Karpas-422 (cell line): ENCODE data around the gene TMEM205. TPM values are rescaled to one million over a fixed set of nuclear protein-coding genes. Genes with fewer than 3 reads are reported as not detected.

Experiments used
- DNase-seq: peaks from one replicate; pipeline ENCODE4 v3.0.0-alpha.2; 2015
- H2AFZ ChIP-seq: fragments of 200-600 bp; sonication (generic); 2 replicates; pipeline ENCODE4 v1.6.1; 2014; ENCODE audit warnings: antibody characterized with exemption, low read length, mixed read lengths
- H3K27ac ChIP-seq: fragments of 200-600 bp; sonication (generic); 2 replicates; pipeline ENCODE4 v1.5.1; 2014; ENCODE audit warnings: mild to moderate bottlenecking, low read length, moderate library complexity
- H3K27me3 ChIP-seq: fragments of 200-600 bp; sonication (generic); 2 replicates; pipeline ENCODE4 v1.6.1; 2014; ENCODE audit warnings: low read length, mixed read lengths
- H3K36me3 ChIP-seq: fragments of 200-600 bp; sonication (generic); 2 replicates; pipeline ENCODE4 v1.6.1; 2014; ENCODE audit warnings: low read length, mixed read lengths; ENCODE audit not compliant: insufficient read depth
- H3K4me1 ChIP-seq: fragments of 200-600 bp; sonication (generic); 2 replicates; pipeline ENCODE4 v1.6.1; 2014; ENCODE audit warnings: mild to moderate bottlenecking, low read length, mixed read lengths
- H3K4me2 ChIP-seq: fragments of 200-600 bp; sonication (generic); 2 replicates; pipeline ENCODE4 v1.6.1; 2014; ENCODE audit warnings: low read length, low read depth, mild to moderate bottlenecking; ENCODE audit not compliant: poor library complexity, severe bottlenecking
- H3K4me3 ChIP-seq: fragments of 200-600 bp; sonication (generic); 2 replicates; pipeline ENCODE4 v1.5.1; 2014; ENCODE audit warnings: mild to moderate bottlenecking, antibody characterized with exemption, low read length, mixed read lengths
- H3K79me2 ChIP-seq: fragments of 200-600 bp; sonication (generic); 2 replicates; pipeline ENCODE4 v1.6.1; 2014; ENCODE audit warnings: mild to moderate bottlenecking, low read length, mixed read lengths
- H3K9ac ChIP-seq: fragments of 200-600 bp; sonication (generic); 2 replicates; pipeline ENCODE4 v1.6.0; 2014; ENCODE audit warnings: low read length
- H3K9me2 ChIP-seq: fragments of 200-600 bp; sonication (generic), shearing (Covaris generic); replicated peaks from 2 replicates; pipeline ENCODE4 v1.6.0; 2014; ENCODE audit warnings: mild to moderate bottlenecking, low read length, moderate library complexity; ENCODE audit not compliant: insufficient read depth
- H3K9me3 ChIP-seq: fragments of 300-700, 200-600 bp; sonication (generic); 2 replicates; pipeline ENCODE4 v1.6.1; 2014; ENCODE audit warnings: low read length, mixed read lengths
- H4K20me1 ChIP-seq: fragments of 200-600 bp; sonication (generic); 2 replicates; pipeline ENCODE4 v1.6.1; 2014; ENCODE audit warnings: mild to moderate bottlenecking, antibody characterized with exemption, low read length, low read depth; ENCODE audit not compliant: insufficient read depth
- total RNA-seq: library from RNA; depleted of rRNA; stranded (reverse); fragments of >200 nt; shearing (Covaris generic); gene quantifications from 2 replicates; pipeline ENCODE4 v1.2.3, GENCODE V29; 2014; ENCODE audit warnings: low replicate concordance

Gene TMEM205
- total RNA-seq, 1 experiment from 2014 or later = 103 TPM

DNA sequence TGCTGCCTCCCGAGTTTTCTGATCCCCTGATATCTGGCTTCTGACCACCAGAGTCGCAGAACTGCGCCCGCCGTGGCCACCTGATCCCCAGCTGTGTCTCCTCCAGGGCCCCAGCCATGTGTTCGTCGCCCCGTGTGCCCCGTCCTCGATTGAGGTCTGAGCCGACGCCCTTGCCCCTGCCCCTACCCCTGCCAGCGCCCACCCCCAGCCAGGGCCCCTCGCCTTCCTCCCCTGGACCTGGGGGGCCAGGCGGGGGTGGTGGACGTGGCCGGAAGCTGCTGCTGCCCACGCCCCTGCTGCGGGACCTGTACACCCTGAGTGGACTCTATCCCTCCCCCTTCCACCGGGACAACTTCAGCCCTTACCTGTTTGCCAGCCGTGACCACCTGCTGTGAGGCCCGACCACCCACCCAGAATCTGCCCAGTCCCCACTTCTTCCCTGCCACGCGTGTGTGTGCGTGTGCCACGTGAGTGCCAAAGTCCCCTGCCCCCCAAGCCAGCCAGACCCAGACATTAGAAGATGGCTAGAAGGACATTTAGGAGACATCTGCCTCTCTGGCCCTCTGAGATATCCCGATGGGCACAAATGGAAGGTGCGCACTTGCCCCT is 18.3 kb upstream of the TMEM205 start:
- H4K20me1 ChIP-seq = no peaks in the 10 kb centered on the region
- no peaks in the 10 kb centered on the region for H3K27me3 ChIP-seq
- H3K27ac ChIP-seq = no peak overlapping the region
- no peak overlapping the region for H3K4me3 ChIP-seq
- no peak overlapping the region for H3K9ac ChIP-seq
- no peaks in the 10 kb centered on the region for H3K4me1 ChIP-seq
- no peaks in the 10 kb centered on the region for H3K79me2 ChIP-seq
- DNase-seq = no peak
- no peak overlapping the region for H3K4me2 ChIP-seq
- H3K36me3 ChIP-seq = no peaks in the 10 kb centered on the region
- H3K9me2 ChIP-seq = no peaks in the 10 kb centered on the region
- H3K9me3 ChIP-seq = no peaks in the 10 kb centered on the region
- no peak overlapping the region for H2AFZ ChIP-seq

DNA sequence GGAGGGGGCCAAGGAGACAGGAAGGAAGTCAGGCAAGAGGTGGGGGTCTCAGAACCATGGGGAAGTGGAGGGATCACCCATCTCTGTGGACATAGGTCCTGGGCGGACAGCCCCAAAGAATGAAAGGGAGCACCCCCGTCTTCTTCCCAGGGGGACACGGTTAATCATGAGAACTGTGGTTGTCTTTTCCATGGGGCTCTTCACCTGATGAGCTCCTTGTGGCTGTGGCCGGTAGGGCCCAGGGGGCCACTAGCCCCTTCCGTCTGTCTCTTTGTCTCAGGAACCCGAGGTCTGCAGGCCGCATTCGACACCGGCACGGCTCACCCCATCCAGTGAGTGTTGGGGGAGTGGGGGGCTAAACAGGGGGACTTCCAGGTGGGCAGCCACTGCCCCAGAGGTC is 17.8 kb upstream of the TMEM205 start:
- Histone ChIP-seq H3K79me2 (no peaks in the 10 kb centered on the region), H3K9ac (no peak overlapping the region)

DNA sequence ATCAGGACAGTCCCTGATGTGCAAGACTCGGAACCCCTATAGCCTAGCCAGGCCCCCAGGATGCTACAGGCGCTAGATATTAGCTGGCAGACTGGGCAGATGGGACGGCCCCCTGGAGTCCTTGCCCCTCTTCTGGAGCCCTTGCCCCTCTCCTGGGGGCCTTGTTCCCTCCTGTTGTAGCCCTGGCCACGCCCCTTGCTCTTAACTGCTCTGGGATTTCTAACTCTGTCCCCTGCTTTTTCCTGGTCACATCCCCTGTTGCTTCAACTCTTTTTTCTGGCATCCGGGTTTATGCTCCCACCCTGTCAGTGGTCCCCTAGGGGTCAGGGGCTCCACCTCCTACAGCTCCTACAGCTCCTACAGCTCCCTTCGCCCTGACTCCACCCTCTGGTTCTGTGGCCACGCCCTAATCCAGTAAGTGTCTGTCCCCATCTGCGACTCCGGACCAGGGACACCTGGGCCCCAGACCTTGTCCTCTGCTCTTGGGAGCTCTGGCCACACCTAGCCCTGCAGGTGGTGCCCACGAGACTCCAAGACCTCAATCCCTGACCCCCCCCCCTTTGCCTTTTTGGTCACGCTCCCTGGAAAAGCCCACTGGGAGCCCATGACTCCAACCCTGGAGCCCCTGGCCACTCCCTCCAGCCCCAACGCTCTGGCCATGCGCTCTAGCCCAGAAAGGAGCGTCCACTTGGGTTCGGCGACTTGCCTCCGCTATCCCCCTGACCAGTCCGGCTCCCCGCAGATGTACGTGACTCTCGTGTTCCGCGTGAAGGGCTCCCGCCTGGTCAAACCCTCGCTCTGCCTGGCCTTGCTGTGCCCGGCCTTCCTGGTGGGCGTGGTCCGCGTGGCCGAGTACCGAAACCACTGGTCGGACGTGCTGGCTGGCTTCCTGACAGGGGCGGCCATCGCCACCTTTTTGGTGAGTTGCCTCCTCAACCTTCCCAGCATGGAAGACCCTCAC is 16.0 kb upstream of the TMEM205 start:
- Histone ChIP-seq H3K79me2 (no peaks in the 10 kb centered on the region), H2AFZ (no peak overlapping the region), H3K27me3 (no peaks in the 10 kb centered on the region), H3K9me3 (no peaks in the 10 kb centered on the region), H4K20me1 (no peaks in the 10 kb centered on the region), H3K4me3 (no peak overlapping the region), H3K36me3 (no peaks in the 10 kb centered on the region), H3K27ac (no peak overlapping the region), H3K4me1 (no peaks in the 10 kb centered on the region), H3K4me2 (no peak overlapping the region), H3K9me2 (no peaks in the 10 kb centered on the region), H3K9ac (no peak overlapping the region)
- no peak for DNase-seq

More for the DNA sequence above, 17.8 kb upstream of the TMEM205 start:
- Histone ChIP-seq H3K27ac (no peak overlapping the region), H3K4me3 (no peak overlapping the region), H2AFZ (no peak overlapping the region), H3K9me2 (no peaks in the 10 kb centered on the region), H3K27me3 (no peaks in the 10 kb centered on the region), H4K20me1 (no peaks in the 10 kb centered on the region), H3K4me2 (no peak overlapping the region), H3K36me3 (no peaks in the 10 kb centered on the region), H3K9me3 (no peaks in the 10 kb centered on the region), H3K4me1 (no peaks in the 10 kb centered on the region)
- no peak for DNase-seq

DNA sequence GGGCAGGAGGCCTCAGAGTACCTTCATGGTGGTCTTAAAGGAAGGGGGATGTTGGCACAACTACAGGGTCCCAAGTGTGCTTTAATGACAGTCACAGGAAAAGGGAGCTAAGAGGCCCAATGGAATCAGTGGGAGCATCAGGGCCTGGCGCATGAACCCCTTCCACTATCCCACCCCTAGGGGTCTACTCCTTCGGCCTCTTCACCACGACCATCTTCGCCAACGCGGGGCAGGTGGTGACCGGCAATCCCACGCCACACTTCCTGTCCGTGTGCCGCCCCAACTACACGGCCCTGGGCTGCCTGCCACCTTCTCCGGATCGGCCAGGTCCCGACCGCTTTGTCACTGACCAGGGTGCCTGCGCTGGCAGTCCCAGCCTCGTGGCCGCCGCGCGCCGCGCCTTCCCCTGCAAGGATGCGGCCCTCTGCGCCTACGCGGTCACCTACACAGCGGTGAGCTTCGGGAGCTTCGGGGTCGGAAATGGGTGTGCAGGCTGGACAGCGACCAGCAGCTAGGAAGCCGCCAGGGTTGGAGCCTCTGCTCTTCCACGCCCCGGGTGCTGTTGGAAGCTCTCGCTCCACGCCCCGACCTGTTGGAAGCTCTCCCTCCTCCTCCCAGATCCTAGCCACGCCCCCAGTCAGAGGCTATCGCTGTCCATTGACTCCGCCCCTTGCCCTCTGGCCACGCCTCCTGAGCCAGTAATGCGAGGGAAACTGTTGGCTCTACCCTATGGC is 15.1 kb upstream of the TMEM205 start:
- H3K9ac ChIP-seq = no peak overlapping the region
- H3K4me2 ChIP-seq = no peak overlapping the region
- H3K9me2 ChIP-seq = no peaks in the 10 kb centered on the region
- no peaks in the 10 kb centered on the region for H3K27me3 ChIP-seq
- no peak overlapping the region for H3K27ac ChIP-seq
- no peaks in the 10 kb centered on the region for H3K36me3 ChIP-seq
- H3K9me3 ChIP-seq = no peaks in the 10 kb centered on the region
- no peak overlapping the region for H2AFZ ChIP-seq
- no peak overlapping the region for H3K4me3 ChIP-seq
- H3K4me1 ChIP-seq = no peaks in the 10 kb centered on the region
- no peaks in the 10 kb centered on the region for H3K79me2 ChIP-seq
- DNase-seq = peak; percentile 69
- H4K20me1 ChIP-seq = no peaks in the 10 kb centered on the region

DNA sequence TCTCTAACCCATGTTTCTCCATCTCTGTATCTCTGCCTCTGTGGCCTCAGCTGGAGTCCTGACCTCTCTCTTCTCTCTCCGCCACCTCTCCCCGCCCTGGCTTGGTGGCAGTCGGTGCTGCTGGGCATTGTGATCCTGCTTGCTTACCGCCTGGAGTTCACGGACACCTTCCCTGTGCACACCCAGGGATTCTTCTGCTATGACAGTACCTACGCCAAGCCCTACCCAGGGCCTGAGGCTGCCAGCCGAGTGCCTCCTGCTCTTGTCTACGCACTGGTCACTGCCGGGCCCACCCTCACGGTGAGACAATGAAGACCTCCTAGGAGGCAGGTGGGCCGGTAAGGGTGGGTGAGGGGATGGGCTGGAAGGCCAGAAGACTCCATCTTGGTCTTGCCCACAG is 13.4 kb upstream of the TMEM205 start:
- Histone ChIP-seq H3K27ac (no peak overlapping the region), H3K4me3 (no peak overlapping the region), H3K9ac (no peak overlapping the region), H3K79me2 (no peaks in the 10 kb centered on the region), H3K4me2 (no peak overlapping the region), H2AFZ (no peak overlapping the region), H3K36me3 (no peaks in the 10 kb centered on the region), H3K27me3 (no peaks in the 10 kb centered on the region), H4K20me1 (no peaks in the 10 kb centered on the region), H3K9me3 (no peaks in the 10 kb centered on the region), H3K9me2 (no peaks in the 10 kb centered on the region), H3K4me1 (no peaks in the 10 kb centered on the region)
- no peak for DNase-seq

DNA sequence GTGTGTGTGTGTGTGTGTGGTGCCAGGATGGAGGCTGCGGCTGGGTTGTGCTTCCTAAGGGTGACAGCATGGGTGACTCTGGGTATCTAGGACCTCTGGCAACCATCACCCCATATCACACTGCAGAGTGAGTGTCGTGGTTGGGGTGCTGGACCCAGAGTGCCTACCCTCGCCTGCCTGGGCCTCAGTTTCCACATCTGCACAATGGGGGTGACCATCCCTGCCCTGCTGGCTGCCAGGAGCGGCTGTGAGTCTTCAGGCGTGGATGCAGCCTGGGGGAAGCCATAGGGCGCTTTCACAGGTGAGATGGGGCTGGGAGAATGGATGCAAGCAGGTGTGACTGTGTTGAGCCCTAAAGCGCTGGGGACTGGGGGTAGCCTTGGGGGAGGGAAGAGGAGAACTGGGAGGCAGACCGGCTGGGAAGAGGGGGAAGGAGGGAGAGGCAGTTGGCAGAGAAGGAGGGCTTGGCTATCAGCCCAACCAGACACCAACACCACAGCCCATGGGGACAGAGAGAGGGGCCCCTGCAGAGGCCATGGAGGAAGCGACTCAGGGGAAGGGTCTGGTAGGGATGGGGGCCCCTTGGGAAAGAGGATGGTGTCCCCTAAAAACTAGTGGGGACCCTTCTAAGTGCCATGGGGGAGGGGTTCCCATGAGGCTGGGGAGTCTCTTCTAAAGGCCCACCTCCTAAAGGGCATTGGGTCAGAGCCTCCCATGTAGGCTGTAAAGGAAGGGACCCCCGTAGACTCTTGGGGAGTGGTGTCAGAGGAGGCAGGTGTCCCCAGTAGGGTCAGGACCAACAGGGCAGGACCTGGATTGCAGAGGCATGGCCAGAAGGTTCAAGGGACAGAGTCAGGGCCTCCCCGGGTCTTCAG is 10.8 kb upstream of the TMEM205 start:
- H3K79me2 ChIP-seq = no peaks in the 10 kb centered on the region
- H3K27ac ChIP-seq = no peak overlapping the region
- H3K9me3 ChIP-seq = no peaks in the 10 kb centered on the region
- H3K4me3 ChIP-seq = no peak overlapping the region
- H3K9ac ChIP-seq = no peak overlapping the region
- H2AFZ ChIP-seq = no peak overlapping the region
- no peak overlapping the region for H3K4me2 ChIP-seq
- DNase-seq = no peak
- no peaks in the 10 kb centered on the region for H3K27me3 ChIP-seq
- H3K36me3 ChIP-seq = no peaks in the 10 kb centered on the region
- H4K20me1 ChIP-seq = no peaks in the 10 kb centered on the region
- H3K4me1 ChIP-seq = no peaks in the 10 kb centered on the region
- no peaks in the 10 kb centered on the region for H3K9me2 ChIP-seq

DNA sequence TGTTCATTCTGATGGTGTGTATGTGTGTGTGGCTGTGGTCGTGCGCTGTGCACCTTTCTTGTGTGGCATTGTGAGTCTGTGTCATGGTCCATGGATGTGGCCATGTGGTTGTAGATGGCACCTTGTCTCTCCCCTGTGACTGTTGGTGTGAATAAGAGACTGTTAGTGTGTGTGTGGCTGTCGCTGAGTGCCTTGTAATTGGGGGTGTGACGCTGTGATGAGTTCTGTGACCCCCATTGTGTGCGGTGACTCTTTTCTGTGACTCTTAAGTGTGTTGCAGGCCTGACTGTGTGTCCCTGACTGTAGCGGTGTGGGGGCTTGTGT is 10.0 kb upstream of the TMEM205 start:
- DNase-seq = no peak
- Histone ChIP-seq H3K4me2 (no peak overlapping the region), H3K9me3 (no peaks in the 10 kb centered on the region), H2AFZ (no peak overlapping the region), H3K36me3 (no peaks in the 10 kb centered on the region), H3K79me2 (no peaks in the 10 kb centered on the region), H3K27me3 (no peaks in the 10 kb centered on the region), H3K27ac (no peak overlapping the region), H4K20me1 (no peaks in the 10 kb centered on the region), H3K9me2 (no peaks in the 10 kb centered on the region), H3K4me1 (no peaks in the 10 kb centered on the region), H3K4me3 (no peak overlapping the region), H3K9ac (no peak overlapping the region)
